ENCODE results near the gene CYB5D1.

Gene CYB5D1

DNA sequence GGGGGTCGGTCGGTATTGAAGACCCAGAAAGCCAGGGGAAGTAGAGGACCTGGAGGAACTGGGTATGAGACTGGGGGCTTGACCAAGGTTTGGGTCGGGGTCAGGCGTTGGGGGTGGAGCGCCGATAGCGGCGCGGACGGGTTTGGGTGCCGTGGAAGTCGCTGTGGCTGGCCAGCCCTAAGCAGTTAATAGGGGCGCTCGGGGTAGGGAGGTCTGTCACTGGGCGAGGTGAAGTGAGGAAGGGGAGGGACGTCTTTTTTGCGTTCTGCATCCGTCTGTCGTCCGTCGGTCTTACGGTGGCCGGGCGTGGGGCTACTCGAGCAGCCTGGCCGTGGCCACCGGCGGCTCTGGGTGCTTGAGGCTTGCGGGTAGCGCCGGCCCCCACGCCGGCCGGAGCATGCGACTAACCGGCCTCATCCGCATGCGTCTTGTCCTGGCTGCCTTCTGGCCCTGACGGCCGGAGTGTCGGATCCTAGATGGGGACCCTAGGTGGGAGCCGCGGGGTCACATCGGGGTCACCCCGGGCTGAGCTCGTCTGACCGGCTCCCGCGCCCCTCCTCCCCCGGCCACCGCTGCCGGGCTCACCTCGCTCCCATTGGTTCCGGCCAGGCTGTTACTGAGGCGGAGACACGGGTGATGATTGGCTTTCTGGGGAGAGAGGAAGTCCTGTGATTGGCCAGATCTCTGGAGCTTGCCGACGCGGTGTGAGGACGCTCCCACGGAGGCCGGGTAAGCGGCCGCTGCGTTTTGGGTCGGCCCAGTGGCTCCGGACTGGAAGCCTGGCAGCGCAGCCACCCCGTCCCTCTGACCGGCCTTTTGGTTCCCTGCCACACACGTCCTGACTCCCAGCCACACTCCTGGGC lies 13.3 kb upstream of the CYB5D1 start:
- DNase-seq = peak; percentile 66 to 95 (median 88)

DNA sequence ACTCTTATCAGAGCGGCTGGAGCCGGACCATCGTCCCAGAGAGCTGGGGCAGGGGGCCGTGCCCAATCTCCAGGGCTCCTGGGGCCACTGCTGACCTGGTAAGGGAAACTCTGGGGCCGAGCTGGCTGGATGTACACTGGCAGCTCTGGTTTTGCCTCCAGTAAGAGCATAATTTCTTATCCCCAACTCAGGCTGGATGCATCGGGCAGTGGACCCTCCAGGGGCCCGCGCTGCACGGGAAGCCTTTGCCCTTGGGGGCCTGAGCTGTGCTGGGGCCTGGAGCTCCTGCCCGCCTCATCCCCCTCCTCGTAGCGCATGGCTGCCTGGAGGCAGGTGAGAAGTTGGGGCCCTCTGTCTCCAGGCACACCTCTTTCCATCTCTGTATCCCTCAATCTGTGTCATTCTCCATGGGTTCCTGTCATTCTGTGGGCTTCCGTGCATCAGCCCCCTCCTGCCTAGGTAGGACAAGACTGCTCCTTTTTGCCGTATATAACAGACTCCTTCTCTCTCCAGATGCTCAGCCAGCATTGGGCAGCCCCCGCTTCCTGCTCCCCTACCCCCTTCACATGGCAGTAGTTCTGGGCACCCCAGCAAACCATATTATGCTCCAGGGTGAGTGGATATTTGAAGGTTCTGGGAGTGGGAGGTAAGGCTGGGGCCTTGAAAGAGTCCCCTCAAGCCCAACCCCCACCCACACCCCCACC lies 12.3 kb upstream of the CYB5D1 start:
- no peak for DNase-seq

DNA sequence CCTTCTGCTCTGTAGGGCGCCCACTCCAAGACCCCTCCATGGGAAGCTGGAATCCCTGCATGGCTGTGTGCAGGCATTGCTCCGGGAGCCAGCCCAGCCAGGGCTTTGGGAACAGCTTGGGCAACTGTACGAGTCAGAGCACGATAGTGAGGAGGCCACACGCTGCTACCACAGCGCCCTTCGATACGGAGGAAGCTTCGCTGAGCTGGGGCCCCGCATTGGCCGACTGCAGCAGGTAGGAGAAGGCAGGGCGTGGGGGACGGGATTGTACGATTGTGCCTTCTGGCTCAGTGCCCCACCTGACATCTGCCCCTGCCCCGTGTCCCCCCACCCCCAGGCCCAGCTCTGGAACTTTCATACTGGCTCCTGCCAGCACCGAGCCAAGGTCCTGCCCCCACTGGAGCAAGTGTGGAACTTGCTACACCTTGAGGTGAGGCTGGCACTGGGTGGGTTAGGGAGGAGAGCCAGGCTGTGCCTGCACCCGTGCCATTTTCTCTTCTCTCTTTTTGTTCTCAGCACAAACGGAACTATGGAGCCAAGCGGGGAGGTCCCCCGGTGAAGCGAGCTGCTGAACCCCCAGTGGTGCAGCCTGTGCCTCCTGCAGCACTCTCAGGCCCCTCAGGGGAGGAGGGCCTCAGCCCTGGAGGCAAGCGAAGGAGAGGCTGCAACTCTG lies 11.6 kb upstream of the CYB5D1 start:
- no peak for DNase-seq

DNA sequence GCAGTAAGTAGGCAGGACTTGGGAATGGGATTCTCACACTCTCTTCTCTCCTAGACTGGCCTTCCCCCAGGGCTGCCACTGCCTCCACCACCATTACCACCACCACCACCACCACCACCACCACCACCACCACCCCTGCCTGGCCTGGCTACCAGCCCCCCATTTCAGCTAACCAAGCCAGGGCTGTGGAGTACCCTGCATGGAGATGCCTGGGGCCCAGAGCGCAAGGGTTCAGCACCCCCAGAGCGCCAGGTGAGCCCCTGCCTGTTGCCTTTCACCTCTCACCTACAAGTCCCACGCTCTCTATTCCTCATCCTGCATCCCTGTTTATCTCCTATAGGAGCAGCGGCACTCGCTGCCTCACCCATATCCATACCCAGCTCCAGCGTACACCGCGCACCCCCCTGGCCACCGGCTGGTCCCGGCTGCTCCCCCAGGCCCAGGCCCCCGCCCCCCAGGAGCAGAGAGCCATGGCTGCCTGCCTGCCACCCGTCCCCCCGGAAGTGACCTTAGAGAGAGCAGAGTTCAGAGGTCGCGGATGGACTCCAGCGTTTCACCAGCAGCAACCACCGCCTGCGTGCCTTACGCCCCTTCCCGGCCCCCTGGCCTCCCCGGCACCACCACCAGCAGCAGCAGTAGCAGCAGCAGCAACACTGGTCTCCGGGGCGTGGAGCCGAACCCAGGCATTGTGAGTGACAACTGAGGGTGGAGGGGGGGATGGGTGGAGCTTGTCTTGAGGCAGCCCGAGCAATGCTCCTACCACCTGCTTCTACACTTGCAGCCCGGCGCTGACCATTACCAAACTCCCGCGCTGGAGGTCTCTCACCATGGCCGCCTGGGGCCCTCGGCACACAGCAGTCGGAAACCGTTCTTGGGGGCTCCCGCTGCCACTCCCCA lies 10.8 kb upstream of the CYB5D1 start:
- DNase-seq = no peak

DNA sequence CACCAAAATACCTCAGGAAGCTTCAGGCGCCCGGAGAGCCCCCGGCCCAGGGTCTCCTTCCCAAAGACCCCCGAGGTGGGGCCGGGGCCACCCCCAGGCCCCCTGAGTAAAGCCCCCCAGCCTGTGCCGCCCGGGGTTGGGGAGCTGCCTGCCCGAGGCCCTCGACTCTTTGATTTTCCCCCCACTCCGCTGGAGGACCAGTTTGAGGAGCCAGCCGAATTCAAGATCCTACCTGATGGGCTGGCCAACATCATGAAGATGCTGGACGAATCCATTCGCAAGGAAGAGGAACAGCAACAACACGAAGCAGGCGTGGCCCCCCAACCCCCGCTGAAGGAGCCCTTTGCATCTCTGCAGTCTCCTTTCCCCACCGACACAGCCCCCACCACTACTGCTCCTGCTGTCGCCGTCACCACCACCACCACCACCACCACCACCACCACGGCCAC lies 9.6 kb upstream of the CYB5D1 start:
- DNase-seq = no peak

DNA sequence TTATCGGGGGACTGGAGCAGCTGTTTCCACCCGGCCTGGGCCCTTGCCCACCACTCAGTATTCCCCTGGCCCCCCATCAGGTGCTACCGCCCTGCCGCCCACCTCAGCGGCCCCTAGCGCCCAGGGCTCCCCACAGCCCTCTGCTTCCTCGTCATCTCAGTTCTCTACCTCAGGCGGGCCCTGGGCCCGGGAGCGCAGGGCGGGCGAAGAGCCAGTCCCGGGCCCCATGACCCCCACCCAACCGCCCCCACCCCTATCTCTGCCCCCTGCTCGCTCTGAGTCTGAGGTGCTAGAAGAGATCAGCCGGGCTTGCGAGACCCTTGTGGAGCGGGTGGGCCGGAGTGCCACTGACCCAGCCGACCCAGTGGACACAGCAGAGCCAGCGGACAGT lies 9.1 kb upstream of the CYB5D1 start:
- DNase-seq = no peak

DNA sequence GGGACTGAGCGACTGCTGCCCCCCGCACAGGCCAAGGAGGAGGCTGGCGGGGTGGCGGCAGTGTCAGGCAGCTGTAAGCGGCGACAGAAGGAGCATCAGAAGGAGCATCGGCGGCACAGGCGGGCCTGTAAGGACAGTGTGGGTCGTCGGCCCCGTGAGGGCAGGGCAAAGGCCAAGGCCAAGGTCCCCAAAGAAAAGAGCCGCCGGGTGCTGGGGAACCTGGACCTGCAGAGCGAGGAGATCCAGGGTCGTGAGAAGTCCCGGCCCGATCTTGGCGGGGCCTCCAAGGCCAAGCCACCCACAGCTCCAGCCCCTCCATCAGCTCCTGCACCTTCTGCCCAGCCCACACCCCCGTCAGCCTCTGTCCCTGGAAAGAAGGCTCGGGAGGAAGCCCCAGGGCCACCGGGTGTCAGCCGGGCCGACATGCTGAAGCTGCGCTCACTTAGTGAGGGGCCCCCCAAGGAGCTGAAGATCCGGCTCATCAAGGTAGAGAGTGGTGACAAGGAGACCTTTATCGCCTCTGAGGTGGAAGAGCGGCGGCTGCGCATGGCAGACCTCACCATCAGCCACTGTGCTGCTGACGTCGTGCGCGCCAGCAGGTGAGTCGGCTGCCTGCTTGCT lies 8.6 kb upstream of the CYB5D1 start:
- no peak for DNase-seq

DNA sequence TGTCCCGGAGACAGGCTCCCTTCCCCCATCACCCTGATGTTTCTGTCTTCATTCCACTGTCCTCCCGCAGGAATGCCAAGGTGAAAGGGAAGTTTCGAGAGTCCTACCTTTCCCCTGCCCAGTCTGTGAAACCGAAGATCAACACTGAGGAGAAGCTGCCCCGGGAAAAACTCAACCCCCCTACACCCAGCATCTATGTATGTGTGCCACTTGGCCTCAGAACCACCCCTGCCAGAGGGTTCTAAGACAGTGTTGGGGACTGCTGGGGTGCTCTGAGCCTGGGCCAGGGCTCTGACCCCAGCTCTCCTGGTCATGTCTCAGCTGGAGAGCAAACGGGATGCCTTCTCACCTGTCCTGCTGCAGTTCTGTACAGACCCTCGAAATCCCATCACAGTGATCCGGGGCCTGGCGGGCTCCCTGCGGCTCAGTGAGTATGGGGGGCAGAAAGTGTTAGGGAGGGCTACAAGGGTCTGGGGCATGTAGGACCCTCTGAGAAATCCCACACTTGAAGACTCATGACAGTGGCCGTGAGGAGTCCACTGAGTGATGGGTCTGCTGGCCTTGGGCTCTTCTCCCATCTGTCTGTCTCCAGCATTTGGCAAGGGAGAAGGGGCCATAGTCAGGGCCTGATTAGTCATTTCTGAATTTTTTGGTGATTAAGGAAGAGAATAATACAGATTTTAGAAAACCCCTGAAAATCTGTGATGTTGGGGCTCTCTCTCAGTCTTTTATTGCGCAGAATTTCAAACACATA lies 7.9 kb upstream of the CYB5D1 start:
- DNase-seq = no peak

DNA sequence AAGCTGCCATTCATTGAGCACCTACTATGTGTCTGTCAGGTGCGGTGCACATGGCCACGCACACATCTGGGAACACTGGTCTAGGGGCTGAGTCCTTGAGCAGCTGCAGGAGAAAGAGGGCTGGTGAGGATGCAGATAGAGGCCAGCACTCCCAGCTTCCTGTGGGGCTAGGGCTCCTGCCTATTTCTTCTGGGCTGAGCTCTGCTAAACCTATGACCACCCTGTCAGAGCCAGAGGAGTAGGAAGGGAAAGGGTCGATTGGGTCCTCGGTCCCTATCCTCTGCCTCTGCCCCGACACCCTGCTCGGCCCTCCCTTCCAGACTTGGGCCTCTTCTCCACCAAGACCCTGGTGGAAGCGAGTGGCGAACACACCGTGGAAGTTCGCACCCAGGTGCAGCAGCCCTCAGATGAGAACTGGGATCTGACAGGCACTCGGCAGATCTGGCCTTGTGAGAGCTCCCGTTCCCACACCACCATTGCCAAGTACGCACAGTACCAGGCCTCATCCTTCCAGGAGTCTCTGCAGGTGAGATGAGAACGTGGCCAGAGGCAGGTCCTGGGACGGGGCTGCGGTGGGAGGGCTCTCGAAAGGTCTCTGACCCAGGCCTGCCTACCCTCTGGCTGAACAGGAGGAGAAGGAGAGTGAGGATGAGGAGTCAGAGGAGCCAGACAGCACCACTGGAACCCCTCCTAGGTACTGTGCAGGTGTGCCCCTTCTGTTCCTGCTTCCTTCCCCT lies 6.9 kb upstream of the CYB5D1 start:
- DNase-seq = no peak

DNA sequence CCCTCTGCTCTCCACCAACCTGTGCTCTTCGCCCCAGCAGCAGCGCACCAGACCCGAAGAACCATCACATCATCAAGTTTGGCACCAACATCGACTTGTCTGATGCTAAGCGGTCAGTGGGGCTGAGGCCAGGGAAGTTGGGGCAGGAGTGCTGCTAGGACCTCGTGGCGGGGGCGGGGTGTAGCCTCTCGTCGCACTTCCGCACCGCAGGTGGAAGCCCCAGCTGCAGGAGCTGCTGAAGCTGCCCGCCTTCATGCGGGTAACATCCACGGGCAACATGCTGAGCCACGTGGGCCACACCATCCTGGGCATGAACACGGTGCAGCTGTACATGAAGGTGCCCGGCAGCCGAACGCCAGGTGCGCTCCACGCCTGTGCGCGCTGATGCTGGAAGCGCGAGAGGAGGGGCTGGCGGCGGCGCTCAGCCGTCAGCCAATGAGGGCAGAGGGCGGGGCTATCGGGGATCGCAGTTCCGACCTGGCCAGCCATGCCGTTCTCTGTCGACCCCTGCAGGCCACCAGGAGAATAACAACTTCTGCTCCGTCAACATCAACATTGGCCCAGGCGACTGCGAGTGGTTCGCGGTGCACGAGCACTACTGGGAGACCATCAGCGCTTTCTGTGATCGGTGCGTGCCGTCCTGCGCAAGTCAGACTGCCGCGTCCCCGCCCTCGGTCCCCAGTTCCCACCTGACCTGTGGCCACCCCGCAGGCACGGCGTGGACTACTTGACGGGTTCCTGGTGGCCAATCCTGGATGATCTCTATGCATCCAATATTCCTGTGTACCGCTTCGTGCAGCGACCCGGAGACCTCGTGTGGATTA lies 6.2 kb upstream of the CYB5D1 start:
- DNase-seq = peak in 52 of 56 donors; percentile 45 to 91 (median 80)

DNA sequence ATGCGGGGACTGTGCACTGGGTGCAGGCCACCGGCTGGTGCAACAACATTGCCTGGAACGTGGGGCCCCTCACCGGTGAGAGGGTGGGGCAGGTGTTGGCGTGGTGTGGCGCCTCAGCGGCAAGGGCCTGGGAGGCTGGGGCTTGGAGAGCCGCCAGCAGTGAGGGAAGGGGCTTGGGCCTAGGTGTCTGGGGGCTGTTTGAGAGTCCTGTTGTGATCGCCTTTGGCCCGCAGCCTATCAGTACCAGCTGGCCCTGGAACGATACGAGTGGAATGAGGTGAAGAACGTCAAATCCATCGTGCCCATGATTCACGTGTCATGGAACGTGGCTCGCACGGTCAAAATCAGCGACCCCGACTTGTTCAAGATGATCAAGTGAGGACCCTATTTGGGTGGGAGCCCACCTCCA lies 5.5 kb upstream of the CYB5D1 start:
- no peak for DNase-seq

DNA sequence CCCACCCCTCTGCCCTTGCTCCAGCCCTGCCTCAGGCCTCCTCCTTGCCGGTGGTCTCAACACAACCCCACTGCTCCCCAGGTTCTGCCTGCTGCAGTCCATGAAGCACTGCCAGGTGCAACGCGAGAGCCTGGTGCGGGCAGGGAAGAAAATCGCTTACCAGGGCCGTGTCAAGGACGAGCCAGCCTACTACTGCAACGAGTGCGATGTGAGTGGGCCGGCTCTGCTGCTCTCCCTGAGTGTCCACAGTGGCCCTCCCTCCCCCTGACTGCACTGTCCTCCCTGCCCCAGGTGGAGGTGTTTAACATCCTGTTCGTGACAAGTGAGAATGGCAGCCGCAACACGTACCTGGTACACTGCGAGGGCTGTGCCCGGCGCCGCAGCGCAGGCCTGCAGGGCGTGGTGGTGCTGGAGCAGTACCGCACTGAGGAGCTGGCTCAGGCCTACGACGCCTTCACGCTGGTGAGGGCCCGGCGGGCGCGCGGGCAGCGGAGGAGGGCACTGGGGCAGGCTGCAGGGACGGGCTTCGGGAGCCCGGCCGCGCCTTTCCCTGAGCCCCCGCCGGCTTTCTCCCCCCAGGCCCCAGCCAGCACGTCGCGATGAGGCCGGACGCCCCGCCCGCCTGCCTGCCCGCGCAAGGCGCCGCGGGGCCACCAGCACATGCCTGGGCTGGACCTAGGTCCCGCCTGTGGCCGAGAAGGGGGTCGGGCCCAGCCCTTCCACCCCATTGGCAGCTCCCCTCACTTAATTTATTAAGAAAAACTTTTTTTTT lies 4.7 kb upstream of the CYB5D1 start:
- DNase-seq = no peak

DNA sequence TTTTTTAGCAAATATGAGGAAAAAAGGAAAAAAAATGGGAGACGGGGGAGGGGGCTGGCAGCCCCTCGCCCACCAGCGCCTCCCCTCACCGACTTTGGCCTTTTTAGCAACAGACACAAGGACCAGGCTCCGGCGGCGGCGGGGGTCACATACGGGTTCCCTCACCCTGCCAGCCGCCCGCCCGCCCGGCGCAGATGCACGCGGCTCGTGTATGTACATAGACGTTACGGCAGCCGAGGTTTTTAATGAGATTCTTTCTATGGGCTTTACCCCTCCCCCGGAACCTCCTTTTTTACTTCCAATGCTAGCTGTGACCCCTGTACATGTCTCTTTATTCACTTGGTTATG lies 4.1 kb upstream of the CYB5D1 start:
- DNase-seq = no peak

DNA sequence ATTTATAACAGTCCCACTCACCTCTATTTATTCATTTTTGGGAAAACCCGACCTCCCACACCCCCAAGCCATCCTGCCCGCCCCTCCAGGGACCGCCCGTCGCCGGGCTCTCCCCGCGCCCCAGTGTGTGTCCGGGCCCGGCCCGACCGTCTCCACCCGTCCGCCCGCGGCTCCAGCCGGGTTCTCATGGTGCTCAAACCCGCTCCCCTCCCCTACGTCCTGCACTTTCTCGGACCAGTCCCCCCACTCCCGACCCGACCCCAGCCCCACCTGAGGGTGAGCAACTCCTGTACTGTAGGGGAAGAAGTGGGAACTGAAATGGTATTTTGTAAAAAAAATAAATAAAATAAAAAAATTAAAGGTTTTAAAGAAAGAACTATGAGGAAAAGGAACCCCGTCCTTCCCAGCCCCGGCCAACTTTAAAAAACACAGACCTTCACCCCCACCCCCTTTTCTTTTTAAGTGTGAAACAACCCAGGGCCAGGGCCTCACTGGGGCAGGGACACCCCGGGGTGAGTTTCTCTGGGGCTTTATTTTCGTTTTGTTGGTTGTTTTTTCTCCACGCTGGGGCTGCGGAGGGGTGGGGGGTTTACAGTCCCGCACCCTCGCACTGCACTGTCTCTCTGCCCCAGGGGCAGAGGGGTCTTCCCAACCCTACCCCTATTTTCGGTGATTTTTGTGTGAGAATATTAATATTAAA lies 3.6 kb upstream of the CYB5D1 start:
- DNase-seq = no peak

DNA sequence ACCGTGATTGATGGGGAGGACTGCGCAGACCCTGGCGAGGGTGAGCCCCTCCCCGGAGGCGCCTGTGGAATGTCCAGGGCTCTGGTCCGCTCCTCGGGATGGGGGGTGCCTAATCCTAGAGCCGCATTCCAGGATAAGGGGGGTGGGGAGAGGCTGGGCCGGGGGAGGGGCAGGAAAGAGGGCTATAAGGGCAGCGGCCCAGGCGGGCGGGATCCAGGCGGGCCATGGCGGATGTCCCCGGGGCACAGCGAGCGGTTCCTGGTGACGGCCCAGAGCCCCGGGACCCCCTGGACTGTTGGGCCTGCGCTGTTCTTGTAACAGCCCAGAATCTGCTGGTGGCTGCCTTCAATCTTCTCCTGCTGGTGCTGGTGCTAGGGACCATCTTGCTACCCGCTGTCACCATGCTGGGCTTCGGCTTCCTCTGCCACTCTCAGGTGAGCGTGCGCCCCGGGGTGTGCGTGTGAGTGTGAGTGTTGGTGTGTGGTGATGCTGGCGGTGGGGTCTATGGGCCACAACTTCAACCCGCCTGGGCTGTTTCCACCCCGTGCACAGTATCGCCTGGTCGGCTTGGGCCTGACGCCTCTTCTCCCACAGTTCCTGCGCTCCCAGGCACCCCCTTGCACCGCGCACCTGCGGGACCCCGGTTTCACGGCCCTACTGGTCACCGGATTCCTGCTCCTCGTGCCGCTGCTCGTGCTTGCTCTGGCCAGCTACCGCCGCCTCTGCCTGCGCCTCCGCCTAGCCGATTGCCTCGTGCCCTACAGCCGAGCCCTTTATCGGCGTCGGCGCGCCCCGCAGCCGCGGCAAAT lies 2.7 kb upstream of the CYB5D1 start, which contains the start of gene TMEM88:
TMEM88 (plus strand) TSS at position 216 of the 809 bp plus-strand sequence; CDS start at position 225, 9 bp downstream.
- no peak for DNase-seq

DNA sequence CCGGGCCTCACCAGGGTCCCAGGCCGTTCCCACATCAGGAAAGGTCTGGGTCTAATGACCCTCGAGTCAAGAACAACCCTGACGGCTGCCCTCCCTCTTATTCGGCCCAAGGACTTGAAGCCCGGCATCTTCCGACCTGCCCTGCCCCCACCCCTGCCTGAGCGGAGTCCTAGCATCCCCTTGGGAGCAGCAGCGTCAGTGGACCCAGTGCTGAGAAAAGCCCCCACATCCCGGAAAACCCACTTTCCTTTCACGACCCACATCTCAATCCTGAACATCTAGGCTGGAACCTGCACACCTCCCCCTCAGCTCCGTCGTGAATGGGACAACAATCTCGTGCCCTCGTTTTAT lies 2.2 kb upstream of the CYB5D1 start:
- no peak for DNase-seq

Data from nucleus accumbens (tissue), 56 donors.